Central memory CD8-positive, alpha-beta T cell (primary cell): Measurements from ENCODE around the gene C16orf54.
A peak's percentile ranks its signal among the peaks of the same experiment; 100 is the strongest.
"Not testable (repeated sequence)": the region's sequence is repeated elsewhere in the genome, so short reads cannot be mapped to it uniquely, and the experiment has no call there.

Experiments
- ATAC-seq: fragments of 150-1000 bp; cut with Tn5 transposase; replicated peaks from 2 replicates; pipeline ENCODE4 v1.10.0; 2022; ENCODE audit warnings: mild to moderate bottlenecking, moderate FRiP score, moderate number of reproducible peaks; ENCODE audit not compliant: poor library complexity, severe bottlenecking; ENCODE audit errors: extremely low read depth
- DNase-seq, 2 donors: peaks; one replicate each; pipeline ENCODE4 v3.0.0; 2021; ENCODE audit warnings: low spot score in 2 of 2
- H3K27ac Mint-ChIP-seq: one replicate; pipeline ENCODE4 v1.8.0; 2022; ENCODE audit warnings: low read depth, mild to moderate bottlenecking, moderate library complexity, mixed read lengths
- H3K27me3 Mint-ChIP-seq: one replicate; pipeline ENCODE4 v1.8.0; 2022; ENCODE audit warnings: mixed read lengths
- H3K36me3 Mint-ChIP-seq: one replicate; pipeline ENCODE4 v1.8.0; 2022; ENCODE audit warnings: mild to moderate bottlenecking, moderate library complexity, mixed read lengths; ENCODE audit not compliant: insufficient read depth
- H3K4me1 Mint-ChIP-seq: one replicate; pipeline ENCODE4 v1.8.0; 2022; ENCODE audit warnings: mixed read lengths
- H3K4me3 Mint-ChIP-seq: one replicate; pipeline ENCODE4 v1.8.0; 2022; ENCODE audit warnings: mild to moderate bottlenecking, moderate library complexity, mixed read lengths
- H3K9me3 Mint-ChIP-seq: one replicate; pipeline ENCODE4 v1.8.0; 2022; ENCODE audit warnings: mixed read lengths

The C16orf54 gene

DNA sequence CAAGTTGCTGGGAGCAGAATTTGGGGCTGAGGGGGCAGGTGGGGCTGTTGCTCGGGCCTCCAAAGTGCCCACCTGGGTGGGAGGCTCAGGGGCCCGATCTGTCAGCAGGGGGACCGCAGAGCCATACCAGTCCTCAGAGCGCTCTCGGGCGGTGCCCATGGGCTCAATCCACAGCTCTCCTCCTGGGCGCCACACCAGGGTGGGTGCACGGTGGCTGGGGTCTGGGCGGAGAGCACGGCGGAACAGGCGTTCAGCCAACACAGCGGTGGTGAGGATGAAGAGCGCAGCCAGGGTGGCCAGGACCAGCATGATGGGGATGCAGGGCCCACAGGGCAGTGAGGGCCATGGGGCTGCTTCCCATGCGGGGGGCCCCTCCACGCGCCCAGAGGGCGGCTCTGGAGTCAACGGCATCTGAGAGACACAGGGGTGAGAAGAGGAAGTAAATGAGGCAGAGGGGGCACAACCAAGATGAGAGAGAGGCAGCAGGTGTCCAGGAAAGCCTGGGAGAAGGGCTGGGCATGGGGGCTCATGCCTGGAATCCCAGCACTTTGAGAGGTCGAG, 1.2 kb downstream of the C16orf54 start:
- Mint-ChIP-seq H3K9me3 (no peaks in the 10 kb centered on the region), H3K36me3 (peaks cover 73% of the 10 kb centered on the region), H3K27ac (peak overlapping the region; percentile 99), H3K27me3 (no peaks in the 10 kb centered on the region), H3K4me3 (peak overlapping the region; percentile 96), H3K4me1 (peaks cover 65% of the 10 kb centered on the region)
- ATAC-seq (no peak), DNase-seq (peak in 1 of 2 donors; percentile 25)

DNA sequence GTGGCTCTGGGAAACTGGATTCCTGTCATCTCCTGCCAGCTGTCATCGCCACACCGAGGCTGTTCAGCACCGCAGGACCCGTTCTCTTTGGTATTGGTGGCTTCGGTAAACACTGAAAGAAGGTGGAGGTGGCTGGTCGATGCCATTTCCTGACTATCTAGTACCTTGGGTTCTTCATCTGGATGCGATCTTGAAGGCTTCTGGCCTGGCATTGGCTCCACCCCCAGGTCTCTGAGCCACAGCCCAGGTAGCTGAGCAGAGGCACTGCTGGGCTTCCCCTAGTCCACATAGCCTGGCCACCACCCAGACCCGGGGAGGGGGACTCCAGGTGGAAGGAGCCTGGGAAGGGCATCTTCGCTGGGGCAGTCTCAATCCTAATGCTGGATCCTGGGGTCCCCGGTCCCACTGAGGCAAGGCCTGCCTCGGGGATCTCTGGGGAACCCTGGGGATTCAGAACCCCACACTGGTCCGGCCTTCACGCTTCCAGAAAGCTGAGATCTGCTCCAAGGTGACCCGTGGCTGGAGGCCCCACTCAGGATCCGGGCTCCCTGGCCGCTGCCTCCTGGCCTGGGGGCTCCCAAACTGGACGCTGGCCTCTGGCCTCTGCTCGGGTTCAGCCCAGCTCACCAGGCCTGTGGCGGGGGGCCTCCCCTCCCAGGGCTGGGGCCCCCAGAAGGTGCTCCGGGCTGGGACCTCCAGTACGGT, 1.8 kb downstream of the C16orf54 start:
- DNase-seq (peak in 1 of 2 donors; percentile 52), ATAC-seq (no peak)
- Mint-ChIP-seq H3K36me3 (peaks cover 67% of the 10 kb centered on the region), H3K27ac (peak overlapping the region; percentile 99), H3K9me3 (no peaks in the 10 kb centered on the region), H3K27me3 (no peaks in the 10 kb centered on the region), H3K4me3 (peak overlapping the region; percentile 96), H3K4me1 (peaks cover 68% of the 10 kb centered on the region)

DNA sequence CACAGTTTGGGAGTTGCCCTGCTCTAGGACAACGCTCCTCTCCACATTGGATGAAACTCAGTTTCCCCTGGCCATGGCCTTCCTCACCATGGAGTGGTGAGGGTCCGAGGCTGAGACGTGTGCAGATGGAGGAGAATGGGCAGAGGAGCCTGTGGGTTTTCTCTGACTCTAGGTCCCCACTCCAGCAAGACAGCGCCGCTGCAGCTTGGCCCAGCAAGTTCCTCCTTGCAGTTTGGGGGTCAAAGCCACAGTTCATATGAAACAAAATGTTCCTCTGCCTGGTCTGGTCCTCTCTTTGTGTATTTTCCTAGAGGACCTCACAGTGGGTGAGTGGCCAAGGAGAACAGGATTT, 2.3 kb downstream of the C16orf54 start:
- ATAC-seq (no peak), DNase-seq (no peak)
- Mint-ChIP-seq H3K27me3 (no peaks in the 10 kb centered on the region), H3K36me3 (peaks cover 67% of the 10 kb centered on the region), H3K9me3 (no peaks in the 10 kb centered on the region), H3K4me3 (peak overlapping the region; percentile 96), H3K4me1 (peaks cover 70% of the 10 kb centered on the region), H3K27ac (peak overlapping the region; percentile 99)

DNA sequence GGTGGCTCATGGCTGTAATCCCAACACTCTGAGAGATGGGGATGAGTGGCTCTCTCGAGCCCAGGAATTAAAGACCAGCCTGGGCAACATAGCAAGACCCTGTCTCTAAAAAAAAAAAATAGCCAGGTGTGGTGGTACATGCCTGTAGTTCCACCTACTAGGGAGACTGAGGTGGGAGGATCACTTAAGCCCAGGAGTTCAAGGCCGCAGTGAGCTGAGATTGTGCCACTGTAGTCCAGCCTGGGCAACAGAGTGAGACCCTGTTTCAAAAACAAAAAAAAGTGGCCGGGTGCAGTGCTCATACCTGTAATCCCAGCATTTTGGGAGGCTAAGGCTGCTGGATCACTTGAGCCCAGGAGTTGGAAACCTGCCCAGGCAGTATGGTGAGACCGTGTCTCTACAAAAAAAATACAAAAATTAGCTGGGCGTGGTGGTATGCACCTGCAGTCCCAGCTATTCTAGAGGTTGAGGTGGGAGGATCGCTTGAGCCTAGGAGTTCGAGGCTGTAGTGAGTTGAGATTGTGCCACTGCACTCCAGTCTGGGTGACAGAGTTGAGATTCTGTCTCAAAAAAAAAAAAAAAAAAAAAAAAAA, 3.0 kb downstream of the C16orf54 start:
- Mint-ChIP-seq H3K27me3 (no peaks in the 10 kb centered on the region), H3K27ac (peak overlapping the region; percentile 99), H3K4me3 (peak overlapping the region; percentile 96), H3K9me3 (no peaks in the 10 kb centered on the region), H3K4me1 (peaks cover 77% of the 10 kb centered on the region), H3K36me3 (peaks cover 71% of the 10 kb centered on the region)
- DNase-seq (no peak), ATAC-seq (no peak)

DNA sequence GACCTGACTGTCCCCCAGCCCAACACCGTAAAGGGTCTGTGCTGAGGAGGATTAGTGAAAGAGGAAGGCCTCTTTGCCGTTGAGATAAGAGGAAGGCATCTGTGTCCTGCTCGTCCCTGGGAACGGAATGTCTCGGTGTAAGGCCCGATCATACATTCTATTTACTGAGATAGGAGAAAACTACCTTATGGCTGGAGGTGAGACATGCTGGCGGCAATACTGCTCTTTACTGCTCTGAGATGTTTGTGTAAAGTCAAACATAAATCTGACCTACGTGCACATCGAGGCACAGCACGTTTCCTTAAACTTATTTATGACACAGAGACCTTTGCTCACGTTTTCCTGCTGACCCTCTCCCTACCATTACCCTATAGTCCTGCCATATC, 5.2 kb downstream of the C16orf54 start:
- H3K9me3 Mint-ChIP-seq, DNase-seq, ATAC-seq, H3K27me3 Mint-ChIP-seq: not testable (repeated sequence)
- Mint-ChIP-seq H3K4me1 (peaks cover 80% of the 10 kb centered on the region), H3K36me3 (peaks cover 64% of the 10 kb centered on the region), H3K4me3 (peak overlapping the region; percentile 6), H3K27ac (peak overlapping the region; percentile 99)

DNA sequence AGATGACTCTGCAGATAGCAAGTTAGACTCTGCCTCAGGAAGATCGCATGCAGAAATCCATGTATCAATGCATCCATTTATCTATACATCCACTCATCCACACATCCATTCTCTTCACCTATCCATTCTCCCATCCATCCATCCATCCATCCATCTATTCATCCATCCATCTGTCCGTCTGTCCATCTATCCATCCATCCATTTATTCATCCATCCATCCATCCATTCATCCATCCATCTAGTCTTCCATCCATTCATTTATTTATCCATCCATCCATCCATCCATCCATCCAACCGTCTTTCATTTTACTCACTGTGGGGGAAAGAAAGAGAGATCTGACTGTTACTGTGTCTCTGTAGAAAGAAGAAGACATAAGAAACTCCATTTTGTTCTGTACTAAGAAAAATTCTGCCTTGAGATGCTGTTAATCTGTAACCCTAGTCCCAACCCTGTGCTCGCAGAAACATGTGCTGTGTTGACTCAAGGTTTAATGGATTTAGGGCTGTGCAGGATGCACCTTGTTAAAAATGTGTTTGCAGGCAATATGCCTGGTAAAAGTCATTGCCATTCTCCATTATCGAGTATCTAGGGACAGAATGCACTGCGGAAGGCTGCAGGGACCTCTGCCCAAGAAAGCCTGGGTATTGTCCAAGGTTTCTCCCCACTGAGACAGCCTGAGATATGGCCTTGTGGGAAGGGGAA, 5.7 kb downstream of the C16orf54 start:
- Mint-ChIP-seq H3K4me3 (peak overlapping the region; percentile 6), H3K27ac (peak overlapping the region; percentile 41)
- not testable (repeated sequence) for H3K27me3 Mint-ChIP-seq

DNA sequence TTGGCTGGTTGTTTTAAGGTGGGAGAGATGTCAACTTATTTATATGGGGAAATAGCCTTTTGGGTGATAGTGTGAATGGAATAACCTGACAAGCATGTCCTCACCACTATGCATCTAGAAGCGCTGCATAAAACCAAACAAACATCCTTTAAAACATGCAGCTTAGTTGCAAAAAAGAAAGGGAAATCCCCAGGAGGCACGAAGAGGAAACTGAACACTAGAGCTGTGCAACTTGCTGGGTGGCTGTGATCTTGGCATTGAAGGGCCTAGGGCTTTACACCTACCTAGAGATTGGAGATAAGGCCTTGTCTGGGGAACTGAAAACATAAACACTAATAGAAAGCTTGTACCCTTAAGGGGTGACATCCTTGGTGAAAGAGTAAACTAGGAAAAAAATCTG, 7.3 kb downstream of the C16orf54 start:
- Mint-ChIP-seq H3K9me3 (no peaks in the 10 kb centered on the region), H3K4me1 (peaks cover 75% of the 10 kb centered on the region), H3K4me3 (peak overlapping the region; percentile 69), H3K36me3 (peaks cover 46% of the 10 kb centered on the region), H3K27me3 (no peaks in the 10 kb centered on the region), H3K27ac (peak overlapping the region; percentile 41)
- ATAC-seq (peak; percentile 95), DNase-seq (peak in 1 of 2 donors; percentile 73)

More for the DNA sequence above, 5.7 kb downstream of the C16orf54 start:
- DNase-seq, ATAC-seq, H3K9me3 Mint-ChIP-seq: not testable (repeated sequence)
- Mint-ChIP-seq H3K36me3 (peaks cover 58% of the 10 kb centered on the region), H3K4me1 (peaks cover 81% of the 10 kb centered on the region)

DNA sequence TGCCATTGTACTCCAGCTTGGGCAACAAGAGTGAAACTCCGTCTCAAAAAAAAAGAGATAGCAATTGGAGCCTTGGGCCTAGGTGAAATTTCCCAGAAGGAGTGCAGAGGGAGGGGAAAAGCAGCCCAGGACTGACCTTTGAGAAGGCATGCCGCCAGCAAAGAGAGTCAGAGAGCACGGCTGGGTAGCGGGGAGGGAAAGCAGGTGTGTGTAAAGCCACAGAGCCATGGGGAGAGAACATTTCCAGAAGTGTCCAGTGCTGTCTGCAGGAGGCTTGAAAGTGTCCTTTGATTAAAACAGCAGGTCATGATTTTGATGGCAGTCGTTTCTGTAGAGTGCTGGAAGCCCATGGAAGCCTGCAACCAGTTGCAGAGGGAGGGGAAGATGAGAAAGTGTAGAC, 8.1 kb downstream of the C16orf54 start:
- Mint-ChIP-seq H3K36me3 (peaks cover 38% of the 10 kb centered on the region), H3K9me3 (no peaks in the 10 kb centered on the region), H3K4me3 (peak overlapping the region; percentile 69), H3K27ac (peak overlapping the region; percentile 41), H3K27me3 (no peaks in the 10 kb centered on the region), H3K4me1 (peaks cover 70% of the 10 kb centered on the region)
- DNase-seq, result no peak
- no peak for ATAC-seq

DNA sequence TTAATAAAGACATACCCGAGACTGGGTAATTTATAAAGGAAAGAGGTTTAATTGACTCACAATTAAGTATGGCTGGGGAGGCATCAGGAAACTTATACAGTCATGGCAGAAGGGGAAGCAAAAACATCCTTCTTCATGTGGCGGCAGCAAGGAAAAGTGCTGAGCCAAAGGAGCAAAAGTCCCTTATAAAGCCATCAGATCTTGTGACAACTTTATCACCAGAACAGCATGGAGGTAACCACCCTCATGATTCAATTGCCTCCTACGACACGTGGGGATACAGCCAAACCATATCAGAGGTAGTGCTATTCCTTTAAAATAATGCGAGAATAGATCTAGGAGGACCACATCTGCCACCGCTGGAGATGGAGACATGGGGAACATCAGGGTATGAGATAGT, 9.0 kb downstream of the C16orf54 start:
- peak overlapping the region; percentile 69 for H3K4me3 Mint-ChIP-seq
- DNase-seq, result no peak
- ATAC-seq, result no peak
- no peaks in the 10 kb centered on the region for H3K27me3 Mint-ChIP-seq
- H3K36me3 Mint-ChIP-seq, result peaks cover 29% of the 10 kb centered on the region
- peaks cover 73% of the 10 kb centered on the region for H3K4me1 Mint-ChIP-seq
- H3K27ac Mint-ChIP-seq, result peak overlapping the region; percentile 41
- no peaks in the 10 kb centered on the region for H3K9me3 Mint-ChIP-seq

DNA sequence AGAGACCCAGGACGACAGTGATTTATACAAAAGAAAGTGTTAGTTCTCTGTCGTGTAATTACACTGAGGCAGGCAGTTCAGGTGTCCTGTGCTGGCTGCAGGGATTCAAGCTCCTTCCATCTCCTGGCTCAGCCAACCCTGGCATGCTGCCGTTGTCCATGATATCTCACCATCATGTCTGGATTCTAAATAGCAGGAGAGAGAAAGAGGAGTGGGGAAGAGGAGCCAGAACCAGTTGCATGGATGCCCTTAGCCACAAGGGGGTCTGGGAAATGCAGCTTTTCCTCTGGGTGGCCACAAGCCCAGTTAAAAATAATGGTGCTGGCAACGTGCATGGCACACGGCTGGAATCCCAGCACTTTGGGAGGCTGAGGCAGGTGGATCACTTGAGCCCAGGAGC, 9.7 kb downstream of the C16orf54 start:
- ATAC-seq (no peak), DNase-seq (no peak)
- H3K4me1 Mint-ChIP-seq, result peaks cover 70% of the 10 kb centered on the region
- H3K27ac Mint-ChIP-seq, result peak overlapping the region; percentile 41
- H3K36me3 Mint-ChIP-seq, result peaks cover 22% of the 10 kb centered on the region
- H3K27me3 Mint-ChIP-seq, result no peaks in the 10 kb centered on the region
- peak overlapping the region; percentile 41 for H3K4me3 Mint-ChIP-seq
- no peaks in the 10 kb centered on the region for H3K9me3 Mint-ChIP-seq

DNA sequence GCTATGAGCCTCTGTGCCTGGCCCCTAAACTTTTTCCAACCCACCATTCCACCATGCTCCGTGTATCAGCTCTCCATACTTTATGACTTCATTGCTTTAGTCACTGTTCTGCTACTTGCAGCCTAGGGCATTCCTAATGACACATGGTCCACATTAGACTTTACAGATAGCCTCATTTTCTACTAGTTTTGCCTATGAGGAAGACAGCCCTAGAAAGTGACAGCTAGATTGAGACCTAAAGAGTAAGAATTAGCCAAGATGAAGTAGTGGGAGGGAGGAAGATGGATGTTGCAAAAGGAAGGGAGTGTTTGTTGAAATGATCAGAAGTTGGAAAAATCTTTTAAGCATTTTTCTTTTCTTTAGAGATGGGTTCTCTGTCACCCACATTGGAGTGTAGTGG, 11.0 kb downstream of the C16orf54 start:
- ATAC-seq (no peak), DNase-seq (no peak)
- Mint-ChIP-seq H3K4me1 (peaks cover 61% of the 10 kb centered on the region), H3K36me3 (peaks cover 16% of the 10 kb centered on the region), H3K27me3 (no peaks in the 10 kb centered on the region), H3K27ac (peak overlapping the region; percentile 41), H3K9me3 (no peaks in the 10 kb centered on the region), H3K4me3 (no peak overlapping the region)

DNA sequence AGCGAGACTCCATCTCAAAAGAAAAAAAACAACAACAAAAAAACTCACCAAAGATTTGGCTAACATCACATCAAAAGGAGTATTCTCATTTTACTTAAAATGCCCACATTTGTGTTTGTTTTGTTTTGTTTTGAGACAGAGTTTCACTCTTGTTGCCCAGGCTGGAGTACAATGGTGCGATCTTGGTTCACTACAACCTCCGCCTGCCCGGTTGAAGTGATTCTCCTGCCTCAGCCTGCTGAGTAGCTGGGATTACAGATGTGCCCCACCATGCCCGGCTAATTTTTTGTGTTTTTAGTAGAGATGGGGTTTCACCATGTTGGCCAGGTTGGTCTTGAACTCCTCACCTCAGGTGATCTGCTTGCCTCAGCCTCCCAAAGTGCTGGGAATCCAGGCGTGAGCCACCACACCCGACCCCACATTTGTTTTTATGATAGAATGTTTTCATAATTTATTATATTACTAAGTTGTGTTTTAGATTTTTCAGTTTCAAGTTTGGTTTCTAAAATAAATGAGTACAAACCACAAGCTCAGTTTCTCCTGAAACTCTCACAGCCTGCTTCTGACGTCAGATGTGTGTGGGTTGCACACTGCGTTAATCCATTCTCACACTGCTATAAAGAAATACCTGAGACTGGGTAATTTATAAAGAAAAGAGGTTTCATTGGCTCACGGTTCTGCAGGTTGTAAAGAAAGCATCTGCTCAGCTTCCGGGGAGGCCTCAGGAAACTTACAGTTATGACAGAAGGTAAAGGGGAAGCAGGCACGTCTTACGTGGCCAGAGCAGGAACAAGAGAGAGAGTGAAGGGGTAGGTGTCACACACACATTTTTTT, 13.8 kb downstream of the C16orf54 start:
- not testable (repeated sequence) for H3K27me3 Mint-ChIP-seq, DNase-seq, H3K36me3 Mint-ChIP-seq, H3K9me3 Mint-ChIP-seq
- peaks cover 36% of the 10 kb centered on the region for H3K4me1 Mint-ChIP-seq
- peak overlapping the region; percentile 16 for H3K4me3 Mint-ChIP-seq
- H3K27ac Mint-ChIP-seq, result peak overlapping the region; percentile 10
- ATAC-seq, result peak; percentile 78
